Measurements from ENCODE around the gene PDCL2. TPM values are rescaled to one million over a fixed set of nuclear protein-coding genes. Genes with fewer than 3 reads are reported as not detected.
"Not testable (repeated sequence)": the region's sequence is repeated elsewhere in the genome, so short reads cannot be mapped to it uniquely, and the experiment has no call there.

PDCL2 gene
- total and polyA plus RNA-seq, 9 donors, result not detected

- Histone ChIP-seq H3K9me3 (no peaks in the 10 kb centered on the region), H3K36me3 (no peaks in the 10 kb centered on the region), H3K27ac (no peak overlapping the region), H3K4me1 (ENCODE audit: insufficient read depth) (no peaks in the 10 kb centered on the region), H3K4me3 (no peak overlapping the region), H3K27me3 (no peaks in the 10 kb centered on the region)
- WGBS, 3 donors, result 74 to 87% (median 85%) methylated on average over 1 of the region's 1 CpG
- TF ChIP-seq POLR2A (IDR thresholded peaks at IDR 0.05), result no peak
- no peak for TF ChIP-seq EP300 (IDR thresholded peaks at IDR 0.05)
- TF ChIP-seq CTCF (IDR thresholded peaks at IDR 0.05), result no peak
- intact Hi-C loops (cut with DNase I), result no loop called here
- DNase-seq, result no peak
Observed at GRCh38 chr4:55608591-55608990, 16.5 kb upstream of the PDCL2 start.

- Histone ChIP-seq H3K27me3 (no peaks in the 10 kb centered on the region), H3K36me3 (no peaks in the 10 kb centered on the region), H3K4me3 (no peak overlapping the region), H3K9me3 (no peaks in the 10 kb centered on the region), H3K4me1 (ENCODE audit: insufficient read depth) (no peaks in the 10 kb centered on the region), H3K27ac (no peak overlapping the region)
- 78 to 84% (median 79%) methylated on average over 7 of the region's 7 CpGs for WGBS, 3 donors
- TF ChIP-seq POLR2A (IDR thresholded peaks at IDR 0.05) (no peak), EP300 (IDR thresholded peaks at IDR 0.05) (no peak), CTCF (IDR thresholded peaks at IDR 0.05) (no peak)
- DNase-seq, result no peak
- intact Hi-C loops (cut with DNase I), result no loop called here
Observed at GRCh38 chr4:55604996-55605395, 13.0 kb upstream of the PDCL2 start.

GRCh38 chr4:55600640-55601039, 8.6 kb upstream of the PDCL2 start:
- Histone ChIP-seq H3K4me3 (no peak overlapping the region), H3K36me3 (no peaks in the 10 kb centered on the region), H3K27me3 (no peaks in the 10 kb centered on the region), H3K9me3 (no peaks in the 10 kb centered on the region), H3K27ac (no peak overlapping the region), H3K4me1 (ENCODE audit: insufficient read depth) (no peaks in the 10 kb centered on the region)
- TF ChIP-seq CTCF (IDR thresholded peaks at IDR 0.05), result no peak
- TF ChIP-seq POLR2A (IDR thresholded peaks at IDR 0.05), result no peak
- no peak for TF ChIP-seq EP300 (IDR thresholded peaks at IDR 0.05)
- intact Hi-C loops (cut with DNase I), result no loop called here
- DNase-seq, result no peak

GRCh38 chr4:55598641-55599040, 6.6 kb upstream of the PDCL2 start:
- H3K36me3 ChIP-seq, result no peaks in the 10 kb centered on the region
- H3K9me3 ChIP-seq, result no peaks in the 10 kb centered on the region
- no peak for DNase-seq
- WGBS, 3 donors, result 93 to 95% (median 94%) methylated on average over 2 of the region's 2 CpGs
- no peaks in the 10 kb centered on the region for H3K27me3 ChIP-seq
- intact Hi-C loops (cut with DNase I), result no loop called here
- no peak overlapping the region for H3K27ac ChIP-seq
- H3K4me3 ChIP-seq, result no peak overlapping the region
- no peaks in the 10 kb centered on the region for H3K4me1 ChIP-seq (ENCODE audit: insufficient read depth)
- TF ChIP-seq CTCF (IDR thresholded peaks at IDR 0.05) (no peak), EP300 (IDR thresholded peaks at IDR 0.05) (no peak), POLR2A (IDR thresholded peaks at IDR 0.05) (no peak)

- 88 to 95% (median 89%) methylated on average over 2 of the region's 2 CpGs for WGBS, 3 donors
- intact Hi-C loops (cut with DNase I), result no loop called here
Observed at GRCh38 chr4:55588160-55588559, 3.9 kb downstream of the PDCL2 start.

GRCh38 chr4:55582773-55583172, 9.3 kb downstream of the PDCL2 start:
- DNase-seq; H3K27me3 ChIP-seq; H3K27ac ChIP-seq; H3K36me3 ChIP-seq; H3K4me1 ChIP-seq (ENCODE audit: insufficient read depth); intact Hi-C loops (cut with DNase I); H3K4me3 ChIP-seq; H3K9me3 ChIP-seq: not testable (repeated sequence)
- WGBS, 3 donors, result 96 to 100% (median 96%) methylated on average over 1 to 2 of the region's 2 CpGs

More at GRCh38 chr4:55588160-55588559, 3.9 kb downstream of the PDCL2 start:
- Histone ChIP-seq H3K27ac (no peak overlapping the region), H3K4me1 (ENCODE audit: insufficient read depth) (no peaks in the 10 kb centered on the region), H3K9me3 (no peaks in the 10 kb centered on the region), H3K36me3 (no peaks in the 10 kb centered on the region), H3K4me3 (no peak overlapping the region), H3K27me3 (no peaks in the 10 kb centered on the region)
- TF ChIP-seq CTCF (IDR thresholded peaks at IDR 0.05) (no peak), POLR2A (IDR thresholded peaks at IDR 0.05) (no peak), EP300 (IDR thresholded peaks at IDR 0.05) (no peak)
- DNase-seq, result no peak
